SW480 (cell line): Measurements from ENCODE around the gene GPR52.
"Not testable (repeated sequence)": the region's sequence is repeated elsewhere in the genome, so short reads cannot be mapped to it uniquely, and the experiment has no call there.

ENCODE experiments used
- DNase-seq: peaks from one replicate; pipeline ENCODE4 v3.0.0-alpha.2; 2016; ENCODE audit warnings: low spot score

The GPR52 gene, protein sequence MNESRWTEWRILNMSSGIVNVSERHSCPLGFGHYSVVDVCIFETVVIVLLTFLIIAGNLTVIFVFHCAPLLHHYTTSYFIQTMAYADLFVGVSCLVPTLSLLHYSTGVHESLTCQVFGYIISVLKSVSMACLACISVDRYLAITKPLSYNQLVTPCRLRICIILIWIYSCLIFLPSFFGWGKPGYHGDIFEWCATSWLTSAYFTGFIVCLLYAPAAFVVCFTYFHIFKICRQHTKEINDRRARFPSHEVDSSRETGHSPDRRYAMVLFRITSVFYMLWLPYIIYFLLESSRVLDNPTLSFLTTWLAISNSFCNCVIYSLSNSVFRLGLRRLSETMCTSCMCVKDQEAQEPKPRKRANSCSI

DNA sequence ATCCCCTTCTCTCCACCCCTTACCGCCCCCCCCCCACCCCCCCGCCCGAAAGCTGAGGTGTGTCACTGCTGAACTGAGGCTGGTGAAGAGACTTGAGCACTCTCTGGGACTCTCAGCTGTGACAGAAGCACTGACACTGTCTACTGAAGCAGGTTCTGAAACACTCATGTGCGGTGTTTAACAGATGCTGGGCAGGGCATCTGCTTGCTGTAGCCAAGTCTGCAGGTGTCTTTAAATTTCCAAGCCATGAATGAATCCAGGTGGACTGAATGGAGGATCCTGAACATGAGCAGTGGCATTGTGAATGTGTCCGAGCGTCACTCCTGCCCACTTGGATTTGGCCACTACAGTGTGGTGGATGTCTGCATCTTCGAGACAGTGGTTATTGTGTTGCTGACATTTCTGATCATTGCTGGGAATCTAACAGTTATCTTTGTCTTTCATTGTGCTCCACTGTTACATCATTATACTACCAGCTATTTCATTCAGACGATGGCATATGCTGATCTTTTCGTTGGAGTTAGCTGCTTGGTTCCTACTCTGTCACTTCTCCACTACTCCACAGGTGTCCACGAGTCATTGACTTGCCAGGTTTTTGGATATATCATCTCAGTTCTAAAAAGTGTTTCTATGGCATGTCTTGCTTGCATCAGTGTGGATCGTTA, at the start of gene GPR52:
GPR52 (plus strand) TSS at position 99 of the 665 bp plus-strand sequence; CDS start at position 247, 148 bp downstream.
- DNase-seq: no peak

DNA sequence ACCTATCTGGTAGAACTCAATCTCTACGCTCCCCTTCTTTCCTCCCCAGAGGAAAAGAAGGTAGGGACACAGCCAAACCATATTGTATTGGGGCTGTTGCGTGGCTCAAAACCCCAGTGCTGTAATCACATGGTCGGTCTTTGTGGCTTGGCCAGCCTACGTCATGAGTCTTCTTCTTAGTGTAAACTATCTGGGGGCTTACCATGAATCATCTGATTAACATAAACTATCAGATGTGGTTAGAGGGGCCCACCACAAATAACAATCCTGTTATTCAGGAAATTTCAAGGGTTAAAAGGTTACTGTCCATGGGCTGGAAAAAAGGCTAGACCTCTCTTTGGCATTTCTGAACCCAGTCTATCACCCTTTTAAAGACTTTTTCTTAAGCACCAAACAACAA, 49.5 kb upstream of the GPR52 start:
- peak; percentile 68 for DNase-seq

DNA sequence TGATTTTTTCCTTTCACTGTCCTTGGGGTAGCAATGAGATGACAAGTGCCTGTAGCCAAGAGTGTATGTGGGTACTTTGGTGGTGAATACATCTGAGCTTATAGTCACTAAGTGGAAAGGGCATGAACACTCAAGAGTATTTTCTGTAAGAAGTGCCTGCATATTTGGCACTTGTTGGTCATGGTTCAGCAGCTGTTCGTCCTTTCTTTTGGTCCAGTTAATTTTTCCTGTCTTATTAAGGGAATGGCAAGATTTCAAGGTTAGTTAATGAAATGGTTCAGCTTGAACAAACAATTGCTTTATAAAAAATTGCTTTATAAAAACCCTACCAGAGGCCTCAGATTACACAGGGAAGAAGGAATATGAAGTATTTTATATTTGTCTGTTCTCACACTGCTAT, 48.6 kb upstream of the GPR52 start:
- DNase-seq: no peak

DNA sequence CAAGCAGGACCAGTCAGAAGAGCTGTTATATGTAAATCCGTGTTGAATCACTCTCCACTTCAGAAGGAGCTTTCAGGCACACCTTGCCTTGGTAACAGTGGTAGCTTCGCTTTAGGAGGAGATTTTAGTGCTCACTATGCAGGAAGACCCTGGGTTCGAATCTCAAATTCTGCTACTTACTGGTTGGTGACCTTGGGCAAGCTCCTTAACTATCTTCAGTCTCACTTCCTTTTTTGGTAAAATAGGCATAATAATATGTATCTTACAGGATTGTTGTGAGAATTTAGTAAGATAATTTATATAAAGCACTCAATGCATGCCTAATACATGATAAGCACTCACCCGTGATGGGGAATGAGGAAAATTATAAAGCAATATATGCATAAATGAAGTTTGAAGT, 46.7 kb upstream of the GPR52 start:
- DNase-seq: no peak

DNA sequence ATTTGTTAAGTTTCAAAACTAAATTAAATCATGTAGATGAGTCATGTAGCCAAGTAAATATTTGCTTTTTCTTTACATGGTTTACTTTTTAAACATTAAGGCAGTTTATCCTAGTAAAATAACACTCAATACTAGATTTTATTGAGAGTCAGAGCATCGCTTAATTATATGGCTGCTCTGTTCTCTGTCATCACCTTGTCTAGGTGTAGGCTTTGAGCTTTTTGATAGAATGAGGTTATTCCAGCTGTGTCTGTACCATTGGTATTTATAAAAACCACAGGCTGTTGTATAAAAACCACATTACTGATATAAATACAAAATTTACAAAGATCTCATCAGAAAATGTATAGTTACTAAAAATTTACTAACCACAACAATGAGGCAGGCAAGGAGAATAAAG, 42.5 kb upstream of the GPR52 start:
- DNase-seq: no peak

DNA sequence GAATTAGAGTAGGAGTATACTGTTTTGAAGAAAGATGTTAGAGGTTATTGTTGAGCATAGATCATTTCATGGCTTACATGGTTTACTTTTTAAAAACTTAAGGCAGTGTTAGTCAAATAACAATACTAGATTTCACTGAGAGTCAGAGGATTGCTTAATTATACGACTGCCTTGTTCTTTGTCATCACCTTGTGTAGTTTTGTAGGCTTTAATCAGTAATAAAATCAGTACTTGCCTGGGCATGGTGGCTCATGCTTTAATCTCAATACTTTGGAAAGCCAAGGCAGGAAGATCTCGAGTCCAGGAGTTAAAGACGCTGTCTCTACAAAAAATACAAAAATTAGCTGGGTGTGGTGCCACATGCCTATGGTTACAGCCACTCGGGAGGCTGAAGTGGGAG, 41.3 kb upstream of the GPR52 start:
- DNase-seq: no peak

DNA sequence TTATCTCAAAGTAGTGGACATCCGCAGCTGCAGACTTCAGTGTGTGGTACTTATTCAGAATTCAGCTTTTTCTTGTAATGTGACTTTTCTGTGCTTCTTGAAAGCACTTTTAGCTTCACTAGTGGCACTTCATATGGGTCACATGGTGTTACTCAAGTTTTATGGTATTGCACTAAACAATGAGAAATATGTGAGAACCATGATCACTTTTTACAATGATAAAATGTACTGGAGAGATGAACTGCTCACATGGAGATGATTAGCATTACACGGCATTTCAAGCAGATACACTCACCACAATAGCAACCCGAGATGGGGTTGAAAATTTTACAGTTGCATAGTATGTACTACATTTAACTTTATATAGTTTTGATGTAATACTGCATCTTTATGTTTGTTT, 40.1 kb upstream of the GPR52 start:
- no peak for DNase-seq

DNA sequence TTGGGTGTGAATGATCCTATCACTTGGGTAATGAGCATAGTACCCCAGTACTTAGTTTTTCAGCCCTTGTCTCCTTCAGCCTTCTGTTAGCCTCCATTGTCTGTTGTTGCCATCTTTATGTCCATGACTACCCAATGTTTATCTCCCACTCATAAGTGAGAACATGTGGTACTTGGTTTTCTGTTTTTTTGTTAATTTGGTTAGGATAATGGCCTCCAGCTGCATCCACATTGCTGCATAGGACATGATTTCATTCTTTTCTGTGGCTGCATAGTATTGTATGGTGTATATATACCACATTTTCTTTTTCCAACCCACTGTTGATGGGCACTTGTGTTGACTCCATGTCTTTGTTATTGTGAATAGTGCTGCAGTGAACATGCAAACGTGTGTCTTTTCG, 39.6 kb upstream of the GPR52 start:
- DNase-seq: no peak

DNA sequence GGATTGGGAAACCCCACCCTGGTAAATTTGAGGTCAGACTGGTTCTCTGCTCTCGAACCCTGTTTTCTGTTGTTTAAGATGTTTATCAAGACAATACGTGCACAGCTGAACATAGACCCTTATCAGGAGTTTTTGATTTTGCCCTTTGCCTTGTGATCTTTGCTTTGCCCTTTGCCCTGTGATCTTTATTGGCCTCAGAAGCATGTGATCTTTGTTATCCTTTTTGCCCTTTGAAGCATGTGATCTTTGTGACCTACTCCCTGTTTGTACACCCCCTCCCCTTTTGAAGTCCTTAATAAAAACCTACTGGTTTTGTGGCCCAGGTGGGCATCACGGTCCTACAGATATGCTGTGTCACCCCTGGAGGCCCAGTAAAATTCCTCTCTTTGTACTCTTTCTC, 38.0 kb upstream of the GPR52 start:
- DNase-seq: not testable (repeated sequence)

DNA sequence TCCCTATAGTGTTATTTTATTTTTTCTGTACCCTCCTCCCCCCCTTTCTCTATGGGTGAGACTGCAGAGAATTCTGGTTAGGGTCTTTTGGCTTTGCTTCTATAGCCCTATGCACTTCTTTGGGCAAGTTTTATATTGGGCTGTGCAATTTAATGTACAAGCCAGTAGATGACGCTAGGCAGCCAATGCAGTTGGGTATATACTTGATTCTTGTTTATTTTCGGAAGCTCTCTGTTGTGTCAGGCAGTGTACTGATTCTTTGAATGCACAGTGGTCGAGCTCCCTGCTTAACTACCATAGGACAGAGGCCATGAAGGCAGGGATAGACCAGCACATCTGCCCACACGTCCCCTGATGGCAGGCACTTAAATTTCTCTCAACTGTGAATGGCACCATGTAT, 34.1 kb upstream of the GPR52 start:
- DNase-seq: no peak

DNA sequence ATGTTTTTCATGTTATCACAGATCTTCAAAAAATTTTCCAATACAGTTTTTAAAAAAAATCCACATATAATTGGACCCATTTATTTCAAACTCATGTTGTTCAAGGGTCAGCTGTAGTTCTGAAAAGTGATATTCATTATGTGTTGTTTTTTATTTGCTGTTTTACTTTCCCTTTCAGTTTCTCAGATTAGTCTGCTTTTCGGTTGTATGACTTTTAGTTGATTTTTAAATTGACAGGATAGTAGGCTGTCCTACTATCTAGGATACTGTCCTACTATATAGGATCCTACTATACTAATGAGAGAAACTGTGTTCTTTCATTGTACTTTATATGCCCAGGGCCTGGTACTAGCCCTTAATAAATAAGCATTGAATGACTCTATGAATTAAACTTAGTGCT, 33.6 kb upstream of the GPR52 start:
- DNase-seq: no peak

DNA sequence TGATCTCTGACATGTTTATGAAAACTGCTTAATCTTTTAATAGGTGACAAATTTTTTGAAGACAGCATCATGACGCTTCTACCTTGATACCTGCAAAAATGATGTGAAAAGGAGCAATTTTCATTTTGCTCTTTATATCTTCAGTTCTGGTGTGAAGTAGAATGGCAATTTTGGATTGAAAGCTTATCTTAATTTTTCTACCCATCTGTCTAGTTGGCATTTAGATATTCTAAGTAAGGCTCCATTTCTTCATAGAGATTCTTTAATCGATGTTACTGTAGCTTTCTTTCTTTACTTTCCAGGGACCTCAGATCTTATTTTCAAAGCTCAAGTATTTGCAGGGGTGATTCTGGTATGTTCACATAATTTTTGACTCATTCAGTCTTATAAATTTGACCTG, 32.3 kb upstream of the GPR52 start:
- no peak for DNase-seq

DNA sequence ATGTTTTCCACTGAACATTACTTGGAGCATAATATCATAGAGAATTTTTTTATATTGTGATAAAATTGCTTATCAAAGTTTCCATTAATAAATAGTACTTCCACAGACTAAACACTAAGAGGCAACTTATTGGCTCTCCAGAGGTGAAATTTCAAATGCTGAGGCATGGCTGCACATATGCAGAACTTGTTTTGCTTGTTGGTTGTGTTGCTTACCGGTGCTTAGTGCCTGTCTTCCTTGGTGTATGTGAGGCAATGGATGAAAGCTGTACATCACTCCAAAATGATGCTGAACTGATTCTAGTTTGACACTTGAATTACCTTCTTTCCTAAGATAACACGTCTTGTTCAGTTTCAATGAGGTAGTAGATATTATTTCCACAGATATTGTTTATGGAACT, 29.8 kb upstream of the GPR52 start:
- no peak for DNase-seq

DNA sequence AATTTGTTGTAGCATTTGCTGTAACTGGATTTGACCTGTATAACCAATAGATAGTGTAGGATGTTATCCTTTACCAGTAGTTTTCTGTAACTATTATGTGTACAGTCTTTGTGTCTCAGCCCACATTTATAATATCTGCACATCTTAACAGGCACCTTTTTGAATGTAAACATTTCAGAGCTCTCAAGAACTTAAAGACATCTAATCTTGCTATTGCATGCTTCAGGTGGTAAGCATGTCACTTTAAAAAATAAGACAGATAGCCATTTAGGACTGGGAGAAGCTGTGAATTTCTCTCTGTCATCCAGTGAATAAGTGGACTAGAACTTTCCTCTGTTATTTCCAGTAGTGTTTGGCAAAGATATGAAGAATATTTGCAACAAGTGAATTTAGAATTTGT, 22.6 kb upstream of the GPR52 start:
- no peak for DNase-seq

DNA sequence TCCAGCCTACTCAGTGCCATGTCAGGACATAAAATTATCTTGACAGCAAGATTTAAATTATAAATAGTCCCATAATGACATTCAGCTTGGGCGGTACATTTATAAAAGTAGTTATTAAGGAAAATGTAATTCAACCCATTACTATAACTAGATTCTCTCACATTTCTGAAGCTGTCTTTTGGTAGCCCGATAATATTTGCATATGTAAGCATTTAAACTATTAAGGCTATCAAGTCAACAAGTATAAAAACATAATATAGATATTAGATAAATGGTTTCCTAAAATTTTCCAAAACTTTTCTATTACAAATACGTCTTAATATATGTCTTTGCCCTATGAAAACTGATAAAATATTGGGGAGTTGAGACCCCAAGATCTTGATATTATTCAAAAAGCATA, 21.6 kb upstream of the GPR52 start:
- DNase-seq: no peak

DNA sequence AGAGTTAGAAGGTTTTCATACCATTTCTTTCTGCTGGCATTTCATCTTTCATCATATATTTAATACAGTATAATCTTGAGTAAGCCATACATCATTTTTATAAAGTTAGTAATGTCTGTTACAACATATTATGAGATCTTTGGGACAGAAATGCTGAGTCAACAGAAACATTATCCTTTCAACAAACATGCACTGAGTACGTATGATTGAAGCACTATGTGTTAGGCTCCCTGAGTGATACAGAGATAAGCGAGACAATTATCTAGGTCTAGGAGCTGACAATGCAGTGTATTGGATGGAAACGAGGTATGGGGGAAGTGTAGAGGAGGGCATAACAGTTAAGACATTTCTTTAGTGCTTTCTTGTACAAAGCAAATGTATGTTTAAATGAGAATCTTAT, 19.7 kb upstream of the GPR52 start:
- DNase-seq: no peak

DNA sequence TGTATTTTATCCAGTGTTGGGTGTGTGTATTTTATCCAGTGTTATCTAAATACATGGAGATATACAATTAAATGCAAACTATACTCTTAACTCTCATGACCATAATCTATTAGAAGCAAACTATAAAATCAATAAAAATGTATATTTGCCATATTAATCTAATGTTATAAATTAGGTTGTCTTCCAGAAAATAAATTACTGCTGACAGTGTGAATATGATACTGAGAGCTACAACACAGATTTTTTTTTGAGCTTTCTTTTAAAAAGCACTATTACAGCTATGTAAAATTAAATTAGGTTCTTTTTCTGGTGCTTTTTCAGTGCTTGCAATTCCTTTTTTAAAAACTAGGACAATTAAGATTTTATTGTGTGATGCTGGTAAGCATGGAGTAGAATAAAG, 19.0 kb upstream of the GPR52 start:
- no peak for DNase-seq

DNA sequence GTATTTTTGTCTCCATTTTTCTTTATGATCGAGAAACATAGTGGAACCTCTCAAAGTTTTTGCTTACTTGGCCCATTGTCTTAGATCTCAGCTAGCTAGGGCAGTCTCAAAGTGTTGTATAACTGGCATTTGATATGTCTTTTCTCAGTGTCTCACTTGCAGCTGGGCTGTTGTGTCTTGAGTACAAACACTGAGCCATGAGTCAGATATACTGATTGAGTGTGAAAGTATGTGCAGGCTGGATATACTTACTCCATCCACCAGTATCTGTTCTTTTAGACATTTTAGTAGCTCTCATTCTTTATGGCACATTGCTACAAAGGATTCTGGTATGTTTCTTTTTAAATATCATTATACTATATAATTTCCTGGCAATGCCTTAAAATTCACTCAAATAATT, 14.3 kb upstream of the GPR52 start:
- DNase-seq: no peak

DNA sequence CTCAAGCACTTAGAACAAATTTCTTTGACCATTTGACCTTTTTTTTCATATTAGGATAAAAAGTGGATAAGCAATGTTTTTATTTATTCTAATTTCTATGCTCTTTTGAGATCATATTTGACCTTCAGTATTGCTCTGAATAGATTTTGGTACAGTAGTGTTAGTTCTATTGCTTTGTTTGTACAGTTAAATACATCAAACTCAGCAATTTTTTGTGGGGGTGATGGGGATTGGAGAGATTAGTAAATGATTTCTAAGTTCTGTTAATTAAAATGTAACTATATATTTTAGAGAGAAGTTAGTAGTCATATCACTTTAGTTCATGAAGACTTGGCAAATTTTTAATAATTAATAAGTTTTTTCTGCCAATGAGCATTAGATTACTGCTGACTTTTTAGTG, 2.4 kb upstream of the GPR52 start:
- no peak for DNase-seq

DNA sequence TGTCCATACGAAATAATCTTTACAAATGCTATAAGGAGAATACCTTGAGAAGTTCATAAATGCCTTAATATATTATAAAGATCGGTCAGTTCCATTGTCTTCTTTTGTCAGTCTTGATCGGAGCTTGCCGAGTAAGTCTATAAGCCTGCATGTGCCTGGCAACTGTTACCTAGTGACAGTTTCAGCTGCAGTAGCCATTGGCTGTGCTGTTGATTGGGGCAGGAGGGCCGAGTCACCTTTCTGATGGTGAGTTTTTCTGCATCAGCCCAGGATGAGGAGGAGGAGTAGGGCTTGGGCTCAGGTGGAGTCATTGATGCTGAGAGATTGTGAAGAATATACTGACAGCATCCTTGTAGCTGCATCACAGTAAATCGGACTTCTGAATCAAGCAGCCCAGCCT, 1.9 kb upstream of the GPR52 start:
- no peak for DNase-seq

DNA sequence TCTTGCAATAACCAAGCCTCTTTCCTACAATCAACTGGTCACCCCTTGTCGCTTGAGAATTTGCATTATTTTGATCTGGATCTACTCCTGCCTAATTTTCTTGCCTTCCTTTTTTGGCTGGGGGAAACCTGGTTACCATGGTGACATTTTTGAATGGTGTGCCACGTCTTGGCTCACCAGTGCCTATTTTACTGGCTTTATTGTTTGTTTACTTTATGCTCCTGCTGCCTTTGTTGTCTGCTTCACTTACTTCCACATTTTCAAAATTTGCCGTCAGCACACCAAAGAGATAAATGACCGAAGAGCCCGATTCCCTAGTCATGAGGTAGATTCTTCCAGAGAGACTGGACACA, 743 bp downstream of the GPR52 start:
- no peak for DNase-seq

DNA sequence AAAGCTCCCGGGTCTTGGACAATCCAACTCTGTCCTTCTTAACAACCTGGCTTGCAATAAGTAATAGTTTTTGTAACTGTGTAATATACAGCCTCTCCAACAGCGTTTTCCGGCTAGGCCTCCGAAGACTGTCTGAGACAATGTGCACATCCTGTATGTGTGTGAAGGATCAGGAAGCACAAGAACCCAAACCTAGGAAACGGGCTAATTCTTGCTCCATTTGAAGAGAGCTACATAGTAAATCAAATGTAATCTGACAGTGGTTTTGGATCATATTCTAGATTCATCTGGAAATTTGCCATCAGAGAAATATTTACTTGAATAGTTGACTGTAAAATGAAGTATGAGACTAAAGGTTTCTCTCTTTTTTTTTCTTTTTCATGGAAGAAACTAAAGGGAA, 1.2 kb downstream of the GPR52 start:
- no peak for DNase-seq

DNA sequence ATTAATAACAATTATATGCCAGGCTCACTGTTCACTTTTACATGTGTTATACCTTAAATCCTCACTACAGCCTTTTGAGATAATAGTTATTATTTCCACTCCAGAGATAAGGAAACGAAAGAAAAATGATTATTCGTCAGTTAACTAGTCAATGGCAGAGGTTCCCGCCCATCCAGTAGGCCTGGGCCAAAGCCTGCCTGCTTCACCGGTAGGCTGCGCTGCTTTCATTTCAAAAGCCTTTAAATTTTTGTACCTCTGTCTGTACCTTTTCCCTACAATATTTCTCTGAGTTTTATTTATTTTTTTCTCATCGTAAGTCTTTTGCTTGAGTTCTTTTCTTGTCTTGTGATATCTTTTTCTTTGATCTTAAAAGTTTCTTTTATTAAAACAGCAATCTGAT, 3.6 kb downstream of the GPR52 start:
- DNase-seq: no peak

DNA sequence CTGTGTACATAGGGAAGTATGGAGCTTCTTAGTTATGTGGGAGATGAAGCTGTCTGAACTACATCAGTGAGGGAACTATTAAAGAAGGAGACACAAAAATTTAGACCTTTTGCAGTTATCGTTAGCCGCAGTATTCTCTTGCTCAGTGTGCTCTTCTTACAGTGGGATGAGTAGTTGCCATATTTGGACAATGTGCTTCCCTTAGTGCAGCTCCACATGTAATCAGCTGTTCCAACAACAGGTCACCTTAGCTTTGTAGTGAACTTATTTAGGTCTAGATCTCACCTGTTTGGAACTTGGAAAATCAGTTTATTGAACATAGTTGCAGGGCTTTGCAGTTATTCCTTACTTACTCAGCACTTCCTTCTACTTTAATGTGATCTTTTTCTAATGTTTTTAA, 18.1 kb downstream of the GPR52 start:
- DNase-seq: no peak
